ENCODE data around the gene DSTYK. TPM values are rescaled to one million over a fixed set of nuclear protein-coding genes. Genes with fewer than 3 reads are reported as not detected.

DSTYK gene
- total RNA-seq, 1 experiment from 2014 or later: 1.5 TPM

DNA sequence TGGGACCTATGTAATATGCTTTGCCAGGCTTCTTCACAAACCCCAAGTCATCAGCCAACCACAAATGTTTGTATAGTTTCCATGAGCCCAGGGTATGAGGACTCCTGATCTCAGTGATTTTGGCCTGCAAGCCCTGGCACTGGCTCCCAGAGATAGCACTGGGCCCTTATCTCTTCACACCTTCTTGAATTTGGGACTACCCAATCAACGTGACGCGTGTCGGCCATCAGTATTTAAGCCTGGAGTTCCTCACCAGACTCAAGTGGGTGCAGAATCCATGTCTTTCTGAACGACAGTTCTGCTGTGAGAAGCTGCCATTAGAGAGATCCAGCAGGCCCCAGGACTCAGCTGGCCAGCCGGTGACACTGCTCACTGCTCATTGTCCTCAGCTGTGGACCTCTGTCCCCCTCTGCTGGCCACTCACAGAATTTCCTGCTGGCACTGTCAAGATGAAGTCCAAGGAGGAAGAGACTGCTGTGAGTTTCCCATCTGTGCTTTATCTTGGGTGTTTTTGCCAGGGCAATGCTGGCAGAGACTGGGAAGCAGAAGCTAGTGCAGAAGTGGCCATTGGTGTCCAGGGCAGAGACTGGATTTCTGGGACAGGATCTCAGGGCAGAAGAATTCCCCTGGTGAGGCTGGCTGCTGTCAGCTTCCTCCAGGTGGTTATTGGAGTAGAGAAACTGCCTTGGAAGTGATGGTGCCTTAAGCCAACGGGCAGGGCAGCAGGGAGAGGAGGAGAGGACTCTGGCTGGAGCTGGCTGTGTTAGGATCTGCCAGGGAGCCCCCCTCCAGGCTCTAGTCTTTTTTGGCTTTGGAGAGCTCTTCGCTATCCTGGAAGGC, 44.7 kb upstream of the DSTYK start:
- H3K4me3 ChIP-seq (ENCODE audit: low read length): no peak overlapping the region
- H3K79me2 ChIP-seq (ENCODE audit: low read length): no peaks in the 10 kb centered on the region
- peaks cover 8% of the 10 kb centered on the region for H3K4me1 ChIP-seq (ENCODE audit: low read length)
- DNase-seq: peak; percentile 91
- H3K9me2 ChIP-seq (replicated peaks; ENCODE audit: insufficient read depth, low read length): no peaks in the 10 kb centered on the region
- no peak overlapping the region for H3K4me2 ChIP-seq (ENCODE audit: low read depth, low read length, poor library complexity, severe bottlenecking)
- no peaks in the 10 kb centered on the region for H3K36me3 ChIP-seq (ENCODE audit: insufficient read depth, low read length)
- no peaks in the 10 kb centered on the region for H3K27me3 ChIP-seq (ENCODE audit: low read length)
- no peaks in the 10 kb centered on the region for H4K20me1 ChIP-seq (ENCODE audit: insufficient read depth, low read depth, low read length)
- no peak overlapping the region for H3K27ac ChIP-seq (ENCODE audit: low read length)
- H2AFZ ChIP-seq (ENCODE audit: low read length): no peak overlapping the region
- H3K9ac ChIP-seq (ENCODE audit: low read length): no peak overlapping the region
- no peaks in the 10 kb centered on the region for H3K9me3 ChIP-seq (ENCODE audit: low read length)

GRCh38 chr1:205251576-205251975, 40.1 kb upstream of the DSTYK start:
- H3K36me3 ChIP-seq (ENCODE audit: insufficient read depth, low read length): no peaks in the 10 kb centered on the region
- DNase-seq: no peak

GRCh38 chr1:205250699-205251098, 39.2 kb upstream of the DSTYK start:
- Histone ChIP-seq H3K36me3 (ENCODE audit: insufficient read depth, low read length) (no peaks in the 10 kb centered on the region), H3K4me3 (ENCODE audit: low read length) (no peak overlapping the region), H3K9ac (ENCODE audit: low read length) (no peak overlapping the region), H3K4me1 (ENCODE audit: low read length) (peaks cover 5% of the 10 kb centered on the region), H2AFZ (ENCODE audit: low read length) (no peak overlapping the region), H3K27me3 (ENCODE audit: low read length) (no peaks in the 10 kb centered on the region), H3K79me2 (ENCODE audit: low read length) (no peaks in the 10 kb centered on the region), H3K9me3 (ENCODE audit: low read length) (no peaks in the 10 kb centered on the region), H3K27ac (ENCODE audit: low read length) (no peak overlapping the region), H4K20me1 (ENCODE audit: insufficient read depth, low read depth, low read length) (no peaks in the 10 kb centered on the region), H3K4me2 (ENCODE audit: low read depth, low read length, poor library complexity, severe bottlenecking) (no peak overlapping the region), H3K9me2 (replicated peaks; ENCODE audit: insufficient read depth, low read length) (no peaks in the 10 kb centered on the region)
- DNase-seq: no peak

More at GRCh38 chr1:205251576-205251975, 40.1 kb upstream of the DSTYK start:
- no peaks in the 10 kb centered on the region for H3K27me3 ChIP-seq (ENCODE audit: low read length)
- no peaks in the 10 kb centered on the region for H4K20me1 ChIP-seq (ENCODE audit: insufficient read depth, low read depth, low read length)
- H3K4me2 ChIP-seq (ENCODE audit: low read depth, low read length, poor library complexity, severe bottlenecking): no peak overlapping the region
- peaks cover 5% of the 10 kb centered on the region for H3K4me1 ChIP-seq (ENCODE audit: low read length)
- no peak overlapping the region for H3K4me3 ChIP-seq (ENCODE audit: low read length)
- H3K9me3 ChIP-seq (ENCODE audit: low read length): no peaks in the 10 kb centered on the region
- no peaks in the 10 kb centered on the region for H3K79me2 ChIP-seq (ENCODE audit: low read length)
- H3K27ac ChIP-seq (ENCODE audit: low read length): no peak overlapping the region
- no peaks in the 10 kb centered on the region for H3K9me2 ChIP-seq (replicated peaks; ENCODE audit: insufficient read depth, low read length)
- no peak overlapping the region for H3K9ac ChIP-seq (ENCODE audit: low read length)
- H2AFZ ChIP-seq (ENCODE audit: low read length): no peak overlapping the region

- no peak for DNase-seq
- no peak overlapping the region for H3K4me2 ChIP-seq (ENCODE audit: low read depth, low read length, poor library complexity, severe bottlenecking)
- H3K27me3 ChIP-seq (ENCODE audit: low read length): no peaks in the 10 kb centered on the region
- H3K4me3 ChIP-seq (ENCODE audit: low read length): no peak overlapping the region
- no peaks in the 10 kb centered on the region for H4K20me1 ChIP-seq (ENCODE audit: insufficient read depth, low read depth, low read length)
- no peaks in the 10 kb centered on the region for H3K36me3 ChIP-seq (ENCODE audit: insufficient read depth, low read length)
- no peaks in the 10 kb centered on the region for H3K9me3 ChIP-seq (ENCODE audit: low read length)
- H3K9me2 ChIP-seq (replicated peaks; ENCODE audit: insufficient read depth, low read length): no peaks in the 10 kb centered on the region
- no peak overlapping the region for H3K27ac ChIP-seq (ENCODE audit: low read length)
- peaks cover 5% of the 10 kb centered on the region for H3K4me1 ChIP-seq (ENCODE audit: low read length)
- H2AFZ ChIP-seq (ENCODE audit: low read length): no peak overlapping the region
- no peaks in the 10 kb centered on the region for H3K79me2 ChIP-seq (ENCODE audit: low read length)
- H3K9ac ChIP-seq (ENCODE audit: low read length): no peak overlapping the region
Observed at GRCh38 chr1:205249651-205250050, 38.1 kb upstream of the DSTYK start.

GRCh38 chr1:205248793-205249601, 37.5 kb upstream of the DSTYK start:
- Histone ChIP-seq H3K4me1 (ENCODE audit: low read length) (peaks cover 5% of the 10 kb centered on the region), H3K9ac (ENCODE audit: low read length) (no peak overlapping the region), H3K79me2 (ENCODE audit: low read length) (no peaks in the 10 kb centered on the region), H4K20me1 (ENCODE audit: insufficient read depth, low read depth, low read length) (no peaks in the 10 kb centered on the region), H3K27ac (ENCODE audit: low read length) (no peak overlapping the region), H3K9me3 (ENCODE audit: low read length) (no peaks in the 10 kb centered on the region), H3K27me3 (ENCODE audit: low read length) (no peaks in the 10 kb centered on the region), H3K4me2 (ENCODE audit: low read depth, low read length, poor library complexity, severe bottlenecking) (no peak overlapping the region), H3K4me3 (ENCODE audit: low read length) (no peak overlapping the region), H2AFZ (ENCODE audit: low read length) (no peak overlapping the region), H3K9me2 (replicated peaks; ENCODE audit: insufficient read depth, low read length) (no peaks in the 10 kb centered on the region), H3K36me3 (ENCODE audit: insufficient read depth, low read length) (no peaks in the 10 kb centered on the region)
- no peak for DNase-seq

DNA sequence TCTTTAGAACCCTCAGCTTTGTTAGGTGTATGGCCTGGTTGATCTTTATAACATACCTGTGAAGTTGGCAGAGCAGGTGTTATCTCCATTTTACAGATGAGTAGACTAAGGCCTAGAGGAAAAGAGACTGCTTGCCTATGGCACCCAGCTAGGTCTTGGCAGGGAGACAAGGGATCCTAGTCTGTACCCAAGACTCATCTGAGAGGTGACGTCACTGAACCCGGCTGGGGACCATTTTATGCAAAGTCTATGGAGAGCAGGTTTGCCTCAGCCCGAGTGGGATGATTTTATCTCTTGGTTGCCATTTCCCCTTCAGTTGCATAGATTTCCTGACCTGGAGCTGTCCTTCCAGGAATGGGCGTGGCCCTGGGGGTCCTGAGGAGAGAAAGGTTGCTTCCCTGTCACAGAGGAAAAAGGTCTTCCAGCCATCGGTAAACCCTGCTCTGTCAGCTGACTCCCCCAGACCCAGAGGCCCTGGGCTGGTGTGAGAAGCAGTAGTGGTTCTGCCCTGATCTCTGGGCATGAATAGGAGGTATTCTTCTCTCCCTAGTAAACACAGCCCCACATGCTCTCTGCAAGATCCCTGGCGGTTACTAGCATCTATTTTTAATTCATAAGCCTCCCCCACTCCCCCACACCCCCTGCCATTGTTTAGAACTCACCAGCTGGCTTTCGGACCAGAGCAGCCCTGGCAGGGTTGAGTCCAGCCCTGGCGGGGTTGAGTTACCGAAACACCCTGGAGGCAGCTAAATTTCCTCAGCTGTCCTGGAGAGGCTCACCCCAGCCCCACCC, 35.8 kb upstream of the DSTYK start:
- H3K4me1 ChIP-seq (ENCODE audit: low read length): peaks cover 5% of the 10 kb centered on the region
- H3K36me3 ChIP-seq (ENCODE audit: insufficient read depth, low read length): no peaks in the 10 kb centered on the region
- H3K27me3 ChIP-seq (ENCODE audit: low read length): no peaks in the 10 kb centered on the region
- no peaks in the 10 kb centered on the region for H4K20me1 ChIP-seq (ENCODE audit: insufficient read depth, low read depth, low read length)
- no peak overlapping the region for H3K9ac ChIP-seq (ENCODE audit: low read length)
- no peak overlapping the region for H3K27ac ChIP-seq (ENCODE audit: low read length)
- no peak overlapping the region for H3K4me2 ChIP-seq (ENCODE audit: low read depth, low read length, poor library complexity, severe bottlenecking)
- H3K9me3 ChIP-seq (ENCODE audit: low read length): no peaks in the 10 kb centered on the region
- H3K9me2 ChIP-seq (replicated peaks; ENCODE audit: insufficient read depth, low read length): no peaks in the 10 kb centered on the region
- DNase-seq: peak; percentile 58
- no peak overlapping the region for H2AFZ ChIP-seq (ENCODE audit: low read length)
- H3K79me2 ChIP-seq (ENCODE audit: low read length): no peaks in the 10 kb centered on the region
- H3K4me3 ChIP-seq (ENCODE audit: low read length): no peak overlapping the region

DNA sequence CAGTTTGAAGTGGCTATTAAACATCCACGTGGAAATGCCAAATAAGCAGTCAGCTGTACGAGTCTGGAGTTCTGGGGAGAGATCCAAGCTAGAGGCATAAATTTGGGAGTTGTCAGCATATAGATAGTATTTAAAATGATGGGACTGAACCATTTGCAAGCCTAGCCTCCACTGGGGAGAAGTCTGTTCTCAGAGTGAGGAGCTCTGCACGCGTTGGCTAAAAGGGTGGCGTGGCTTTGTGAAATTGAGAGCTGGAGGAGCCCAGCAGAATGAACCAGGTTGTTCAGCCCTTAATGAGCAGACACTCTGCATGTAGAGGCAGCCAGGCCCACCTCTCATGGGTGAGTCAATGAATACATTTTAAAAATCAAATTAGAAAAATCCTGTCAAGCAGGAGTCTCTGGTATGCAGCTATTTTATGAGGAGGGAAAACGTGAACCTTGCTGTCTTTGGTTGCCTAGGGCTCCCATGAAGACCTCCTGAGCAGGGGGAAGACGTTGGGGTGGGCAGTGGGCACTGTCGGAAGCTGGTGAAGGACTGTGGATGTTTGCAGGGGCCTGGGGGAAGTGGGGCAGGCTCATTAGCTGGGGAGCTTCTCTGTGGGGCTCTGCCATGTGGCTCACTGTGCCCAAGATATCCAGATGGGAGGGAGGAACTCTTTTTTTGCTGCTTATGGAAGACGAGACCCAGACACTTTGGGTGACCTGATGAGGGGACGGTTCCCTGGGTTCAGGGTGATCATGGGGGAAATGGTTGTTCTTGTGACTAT, 35.0 kb upstream of the DSTYK start:
- no peaks in the 10 kb centered on the region for H3K36me3 ChIP-seq (ENCODE audit: insufficient read depth, low read length)
- no peaks in the 10 kb centered on the region for H3K27me3 ChIP-seq (ENCODE audit: low read length)
- H3K9ac ChIP-seq (ENCODE audit: low read length): no peak overlapping the region
- H3K4me2 ChIP-seq (ENCODE audit: low read depth, low read length, poor library complexity, severe bottlenecking): no peak overlapping the region
- H4K20me1 ChIP-seq (ENCODE audit: insufficient read depth, low read depth, low read length): no peaks in the 10 kb centered on the region
- H3K4me3 ChIP-seq (ENCODE audit: low read length): no peak overlapping the region
- no peak for DNase-seq
- H3K79me2 ChIP-seq (ENCODE audit: low read length): no peaks in the 10 kb centered on the region
- no peak overlapping the region for H2AFZ ChIP-seq (ENCODE audit: low read length)
- H3K27ac ChIP-seq (ENCODE audit: low read length): no peak overlapping the region
- no peaks in the 10 kb centered on the region for H3K9me3 ChIP-seq (ENCODE audit: low read length)
- peaks cover 5% of the 10 kb centered on the region for H3K4me1 ChIP-seq (ENCODE audit: low read length)
- no peaks in the 10 kb centered on the region for H3K9me2 ChIP-seq (replicated peaks; ENCODE audit: insufficient read depth, low read length)
